HG03064 (cell line): ENCODE data around the gene CNR2.
A peak's percentile ranks its signal among the peaks of the same experiment; 100 is the strongest.
"Not testable (repeated sequence)": the region's sequence is repeated elsewhere in the genome, so short reads cannot be mapped to it uniquely, and the experiment has no call there.

ENCODE experiments used
- ATAC-seq: cut with Tn5 transposase; IDR thresholded peaks from one replicate; pipeline ENCODE4 v1.9.1; 2021; ENCODE audit warnings: low read depth; ENCODE audit not compliant: unreplicated experiment

Gene CNR2

GRCh38 chr1:23922321-23922943 lies 9.3 kb upstream of the CNR2 start:
- ATAC-seq = no peak

- no peak for ATAC-seq
Observed at GRCh38 chr1:23916209-23917131, 3.3 kb upstream of the CNR2 start.

GRCh38 chr1:23915466-23915865 lies 2.3 kb upstream of the CNR2 start:
- ATAC-seq = no peak

GRCh38 chr1:23914921-23915320 lies 1.8 kb upstream of the CNR2 start:
- ATAC-seq = no peak

GRCh38 chr1:23911921-23912320 lies 1.2 kb downstream of the CNR2 start:
- no peak for ATAC-seq

GRCh38 chr1:23910553-23911246 lies 2.5 kb downstream of the CNR2 start:
- ATAC-seq = no peak

GRCh38 chr1:23910144-23910543 lies 3.0 kb downstream of the CNR2 start:
- ATAC-seq = no peak

- ATAC-seq = no peak
Observed at GRCh38 chr1:23909412-23909811, 3.8 kb downstream of the CNR2 start.

GRCh38 chr1:23908453-23909341 lies 4.5 kb downstream of the CNR2 start:
- ATAC-seq = no peak

- no peak for ATAC-seq
Observed at GRCh38 chr1:23906731-23907130, 6.4 kb downstream of the CNR2 start.

GRCh38 chr1:23905461-23906025 lies 7.6 kb downstream of the CNR2 start:
- ATAC-seq = no peak

GRCh38 chr1:23904748-23905357 lies 8.3 kb downstream of the CNR2 start:
- peak; percentile 47 for ATAC-seq

GRCh38 chr1:23903754-23904153 lies 9.4 kb downstream of the CNR2 start:
- ATAC-seq = no peak

GRCh38 chr1:23902321-23903278 lies 10.6 kb downstream of the CNR2 start:
- no peak for ATAC-seq

- not testable (repeated sequence) for ATAC-seq
Observed at GRCh38 chr1:23900017-23900416, 13.1 kb downstream of the CNR2 start.

GRCh38 chr1:23899070-23899469 lies 14.1 kb downstream of the CNR2 start:
- no peak for ATAC-seq

GRCh38 chr1:23897083-23897482 lies 16.1 kb downstream of the CNR2 start:
- ATAC-seq = no peak

GRCh38 chr1:23896491-23896890 lies 16.7 kb downstream of the CNR2 start:
- ATAC-seq = no peak

- ATAC-seq = no peak
Observed at GRCh38 chr1:23895993-23896392, 17.2 kb downstream of the CNR2 start.
